ENCODE results near the gene FEM1B.
A peak's percentile ranks its signal among the peaks of the same experiment; 100 is the strongest.

The FEM1B gene

DNA sequence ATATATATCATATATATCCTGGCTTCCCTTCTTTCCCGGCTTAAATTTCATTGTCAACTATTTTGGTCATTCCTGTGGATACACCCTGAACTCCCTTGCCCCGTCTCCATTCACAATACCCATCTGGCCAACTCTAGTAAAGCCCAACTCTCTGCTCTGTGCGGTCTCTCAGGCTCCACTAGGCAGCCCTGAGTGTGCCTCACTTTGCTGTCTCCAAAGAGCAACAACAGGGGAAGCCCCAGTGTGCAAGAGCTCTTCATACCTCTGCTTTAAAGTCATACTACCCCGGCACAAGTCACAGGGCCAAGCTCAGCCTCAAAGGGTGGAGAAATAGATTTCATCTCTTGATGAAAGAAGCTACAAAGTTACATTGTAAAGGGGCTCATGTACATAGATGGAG is 18.9 kb upstream of the FEM1B start:
- no peak for DNase-seq

GRCh38 chr15:68259883-68260282 is 17.7 kb upstream of the FEM1B start:
- DNase-seq, result no peak

DNA sequence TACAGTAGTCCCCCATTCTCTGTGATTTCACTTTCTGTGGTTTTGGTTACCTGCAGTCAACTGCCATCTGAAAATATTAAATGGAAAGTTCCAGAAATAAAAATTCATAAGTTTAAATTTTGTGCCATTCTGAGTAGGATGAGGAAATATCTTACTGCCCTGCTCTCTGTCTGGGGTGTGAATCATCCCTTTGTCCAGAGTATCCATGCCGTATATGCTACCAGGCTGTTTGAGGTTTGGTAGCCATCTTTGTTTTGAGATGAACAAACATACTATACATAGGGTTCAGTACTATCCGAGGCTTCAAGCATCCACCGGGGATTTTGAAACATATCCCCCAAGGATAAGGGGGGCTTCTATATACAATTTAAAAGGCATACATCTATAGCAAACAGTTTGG is 16.3 kb upstream of the FEM1B start:
- DNase-seq, result no peak

DNA sequence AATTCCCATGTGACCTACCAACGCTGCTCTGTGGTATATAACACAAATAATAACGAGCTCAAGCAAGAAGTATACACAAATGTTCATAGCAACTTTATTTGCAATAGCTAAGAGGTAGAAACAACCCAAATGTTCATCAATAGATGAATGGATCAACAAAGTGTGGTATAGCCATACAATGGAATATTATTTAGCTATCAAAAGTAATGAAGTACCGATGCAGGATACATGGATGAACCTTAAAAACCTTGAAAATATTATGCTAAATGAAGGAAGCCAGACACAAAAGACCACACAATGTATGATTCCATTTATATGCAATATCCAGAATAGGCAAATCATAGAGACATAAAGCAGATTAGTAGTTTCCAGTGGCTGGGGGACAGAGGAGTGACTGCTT is 15.6 kb upstream of the FEM1B start:
- no peak for DNase-seq

DNA sequence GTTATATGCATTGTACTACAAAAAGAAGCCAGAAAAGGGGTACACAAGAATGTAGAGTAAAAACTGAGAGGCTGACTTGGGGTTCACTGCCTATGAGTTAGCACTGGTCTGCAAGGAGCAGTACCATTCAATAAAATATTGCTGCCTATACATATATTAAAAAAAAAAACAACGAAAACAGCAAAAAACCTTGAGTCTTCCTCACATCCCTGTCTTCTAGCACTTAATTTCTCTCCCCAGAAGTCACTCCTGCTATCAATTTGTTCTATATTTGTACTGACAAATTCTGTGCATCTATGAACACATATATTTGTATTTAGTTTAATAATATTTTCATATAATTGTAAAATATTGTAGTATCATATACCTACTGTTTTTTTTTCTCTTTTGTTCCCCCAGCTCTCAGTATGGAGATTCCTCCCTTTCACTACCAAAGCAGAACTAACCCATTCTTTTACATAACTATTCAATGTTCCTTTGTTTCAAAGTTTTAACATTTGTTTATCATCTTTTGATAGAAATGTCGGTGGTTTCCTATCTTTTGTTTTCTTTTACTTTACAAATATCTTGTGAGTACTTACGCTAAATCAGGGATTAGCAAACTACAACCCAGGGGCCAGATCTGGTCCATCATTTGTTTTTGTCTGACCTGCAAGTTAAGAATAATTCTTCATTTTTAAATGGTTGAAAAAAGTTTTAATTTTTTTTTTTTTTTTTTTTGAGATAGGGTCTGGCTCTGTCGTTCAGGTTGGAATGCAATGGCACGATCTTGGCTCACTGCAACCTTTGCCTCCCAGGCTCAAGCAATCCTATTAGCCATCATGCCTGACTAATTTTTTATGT is 14.8 kb upstream of the FEM1B start:
- no peak for DNase-seq

GRCh38 chr15:68264282-68264681 is 13.3 kb upstream of the FEM1B start:
- no peak for DNase-seq

- no peak for DNase-seq
Observed at GRCh38 chr15:68265081-68265480, 12.5 kb upstream of the FEM1B start.

GRCh38 chr15:68265674-68266073 is 11.9 kb upstream of the FEM1B start:
- DNase-seq, result no peak

DNA sequence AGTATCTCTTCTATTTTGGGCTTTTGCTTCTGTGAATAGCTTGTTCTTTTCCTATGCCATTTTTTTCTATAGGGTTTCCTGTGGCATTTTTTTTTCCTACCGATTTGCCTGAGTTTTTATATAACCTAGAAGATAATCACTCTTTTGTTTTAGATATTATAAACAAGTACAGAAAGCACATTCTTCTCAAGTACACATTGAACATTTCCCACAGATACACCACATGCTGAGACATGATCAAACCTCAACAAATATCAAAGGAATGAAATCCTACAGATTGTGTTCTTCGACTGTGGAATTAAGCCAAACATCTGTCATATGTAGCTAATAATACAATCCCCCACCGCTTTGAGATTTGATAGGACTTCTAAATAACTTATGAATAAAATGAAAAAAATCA is 9.1 kb upstream of the FEM1B start:
- DNase-seq, result no peak

DNA sequence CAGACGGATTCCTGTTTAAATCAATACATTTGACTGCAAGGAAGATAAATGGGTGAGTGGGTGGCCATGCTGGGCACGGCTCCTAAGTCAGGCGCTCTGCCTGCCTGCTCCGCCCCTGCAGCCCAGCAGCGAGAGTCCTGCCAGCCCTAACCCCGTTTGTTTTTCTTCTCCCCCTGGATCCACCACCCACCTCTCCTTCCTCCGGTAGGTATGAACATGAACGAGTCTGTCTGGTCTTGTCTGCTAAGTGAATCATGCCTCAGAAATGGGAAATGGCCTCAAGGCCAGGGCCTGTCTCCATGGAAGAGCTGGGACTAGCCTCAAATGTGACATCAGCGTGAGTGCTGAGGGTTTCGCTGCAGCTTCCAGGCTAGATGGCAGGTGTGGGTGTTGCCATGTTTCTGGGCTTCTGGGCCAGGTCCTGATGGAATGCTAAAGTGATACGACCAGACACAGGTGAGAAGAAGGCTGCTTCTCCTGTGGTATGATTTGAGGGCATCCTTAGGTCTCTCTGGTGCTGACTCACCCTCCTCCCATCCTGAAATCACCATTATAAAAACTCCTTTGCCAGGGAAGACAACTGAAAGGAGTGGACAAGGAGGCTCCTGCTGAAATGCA is 5.6 kb upstream of the FEM1B start:
- peak in 38 of 58 donors; percentile 6 to 79 (median 40) for DNase-seq

GRCh38 chr15:68272721-68273271 is 4.7 kb upstream of the FEM1B start:
- no peak for DNase-seq

GRCh38 chr15:68274201-68274848 is 3.2 kb upstream of the FEM1B start:
- no peak for DNase-seq

DNA sequence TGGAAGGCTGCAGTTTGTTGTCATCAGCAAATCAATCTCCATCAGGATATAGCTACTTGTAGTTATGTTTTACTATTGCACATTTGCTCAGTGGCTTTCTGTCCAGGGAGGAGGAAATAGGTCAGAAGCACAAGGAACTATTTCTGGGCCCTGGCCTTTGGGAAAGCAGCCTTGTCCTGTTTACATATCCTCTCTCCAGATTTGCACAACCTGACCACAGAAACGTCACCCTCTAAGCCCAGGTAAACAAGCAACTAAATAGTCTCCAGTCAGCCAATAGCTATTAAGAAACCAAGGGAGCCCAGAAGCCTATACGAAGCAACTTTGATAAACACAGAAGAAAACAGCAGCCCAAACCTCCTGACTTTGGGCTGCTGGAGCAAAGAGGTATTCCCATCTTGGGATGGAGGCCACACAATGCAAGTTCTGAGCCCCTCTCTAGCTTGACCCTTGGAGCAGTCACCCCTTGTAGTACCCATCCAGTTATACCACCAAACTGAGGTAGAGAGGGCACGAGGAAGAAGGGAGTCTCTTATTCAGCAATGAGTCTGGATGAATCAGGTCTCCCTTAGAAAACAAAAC is 2.3 kb upstream of the FEM1B start:
- DNase-seq, result no peak

- DNase-seq, result no peak
Observed at GRCh38 chr15:68276668-68277067, 877 bp upstream of the FEM1B start.

GRCh38 chr15:68277131-68277602 is 378 bp upstream of the FEM1B start:
- DNase-seq, result peak in 39 of 58 donors; percentile 28 to 87 (median 66)

- peak in 7 of 58 donors; percentile 61 to 76 (median 67) for DNase-seq
Observed at GRCh38 chr15:68278345-68278594, 725 bp downstream of the FEM1B start.

DNA sequence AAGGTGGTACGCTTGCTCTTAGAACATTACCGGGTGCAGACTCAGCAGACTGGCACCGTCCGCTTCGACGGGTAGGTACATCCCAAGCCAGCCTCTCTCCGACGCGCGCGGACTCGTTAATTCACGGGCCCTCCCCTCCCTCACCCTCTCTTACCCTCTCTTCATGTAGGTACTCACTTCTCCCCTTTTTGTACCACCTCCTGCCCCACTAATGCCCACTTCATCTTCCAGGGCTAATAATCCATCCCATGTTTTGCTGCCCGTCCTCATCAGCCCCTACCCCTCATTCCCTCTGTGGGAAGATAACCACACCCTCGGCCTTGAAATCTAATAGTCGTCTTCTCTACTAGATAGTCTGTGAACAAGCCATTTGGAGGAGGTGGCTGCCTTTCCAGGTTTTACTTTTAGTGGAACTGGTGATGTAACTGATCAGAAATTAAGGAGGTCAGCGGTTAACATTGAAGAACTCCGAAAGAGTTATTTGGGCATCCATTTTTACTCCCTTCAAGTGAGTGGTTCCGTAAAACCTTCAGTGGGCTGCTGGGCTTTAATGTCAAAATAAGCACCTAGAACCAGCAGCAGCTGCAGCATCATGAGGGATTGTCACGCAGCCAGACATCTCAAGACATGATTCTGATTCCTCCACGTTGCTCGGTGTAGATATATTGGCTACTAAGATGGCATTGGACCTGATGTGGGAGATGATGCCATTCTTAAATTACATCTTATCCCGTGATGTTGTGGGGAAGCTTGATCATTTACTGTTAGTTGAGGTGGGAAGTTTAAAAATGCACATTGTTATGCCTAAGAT is 1.3 kb downstream of the FEM1B start:
- peak in 4 of 58 donors; percentile 37 to 60 (median 56) for DNase-seq

DNA sequence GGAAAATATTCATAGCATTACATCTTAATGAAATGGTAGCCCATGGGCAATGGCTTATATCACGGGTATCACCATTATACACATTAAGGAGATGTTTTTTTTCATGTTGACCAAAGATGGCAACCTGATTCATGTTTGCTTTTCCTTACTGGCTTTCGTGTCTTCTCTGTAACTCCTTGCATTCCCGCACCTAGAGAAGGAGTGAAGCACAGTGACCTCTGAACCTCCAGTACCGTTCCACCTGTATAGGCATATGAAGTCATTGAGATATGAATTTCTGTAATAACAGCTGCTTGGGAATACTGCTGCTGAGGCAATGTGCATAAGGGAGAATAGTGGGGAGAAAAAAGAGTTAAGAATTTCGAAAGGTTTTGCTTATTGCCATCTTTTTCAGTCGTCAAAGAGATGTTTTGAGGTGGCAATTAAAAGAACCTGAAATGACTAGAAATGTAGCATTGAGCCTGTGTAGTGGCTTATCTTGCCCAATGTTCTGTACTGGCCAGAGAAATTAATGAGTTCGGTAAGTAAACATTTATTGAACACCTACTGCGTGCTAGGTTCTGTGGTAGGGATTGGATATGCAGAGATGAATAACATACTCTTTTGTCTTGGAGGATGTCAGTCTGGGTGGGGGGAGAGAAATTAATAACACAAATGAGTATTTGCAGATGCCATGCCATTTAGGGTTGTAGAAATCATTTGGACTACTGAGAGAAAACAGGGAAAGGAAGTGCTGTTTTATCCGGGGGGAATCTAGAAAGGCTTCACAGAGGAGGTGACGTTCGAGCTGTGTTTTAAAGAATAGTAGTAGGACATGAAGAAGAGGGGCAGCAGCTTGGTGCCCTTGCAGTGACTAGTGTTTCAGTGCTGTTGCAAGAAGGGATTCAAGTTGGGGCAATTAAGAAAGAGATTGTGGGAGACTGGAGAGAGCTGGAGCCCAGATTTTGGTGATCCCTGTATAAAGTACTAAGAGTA is 2.5 kb downstream of the FEM1B start:
- no peak for DNase-seq

DNA sequence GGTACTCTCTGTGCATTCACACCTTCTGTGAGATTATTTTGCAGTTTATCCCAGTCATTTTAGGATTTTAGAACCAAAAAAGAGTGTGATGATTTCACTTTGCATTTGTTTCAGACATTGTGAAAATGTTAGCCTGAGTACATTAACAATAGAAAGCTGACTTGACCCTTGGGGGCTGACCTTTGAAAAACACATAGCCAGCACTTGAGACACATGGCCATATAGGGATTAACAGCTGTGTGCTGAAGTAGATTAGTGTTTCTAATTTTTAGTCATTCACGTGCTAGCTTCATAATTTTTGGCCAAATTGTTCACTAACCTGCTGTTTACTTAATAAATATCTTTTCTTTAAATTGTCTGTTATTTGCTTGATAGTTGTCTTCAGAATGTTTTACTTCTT is 3.5 kb downstream of the FEM1B start:
- no peak for DNase-seq

DNA sequence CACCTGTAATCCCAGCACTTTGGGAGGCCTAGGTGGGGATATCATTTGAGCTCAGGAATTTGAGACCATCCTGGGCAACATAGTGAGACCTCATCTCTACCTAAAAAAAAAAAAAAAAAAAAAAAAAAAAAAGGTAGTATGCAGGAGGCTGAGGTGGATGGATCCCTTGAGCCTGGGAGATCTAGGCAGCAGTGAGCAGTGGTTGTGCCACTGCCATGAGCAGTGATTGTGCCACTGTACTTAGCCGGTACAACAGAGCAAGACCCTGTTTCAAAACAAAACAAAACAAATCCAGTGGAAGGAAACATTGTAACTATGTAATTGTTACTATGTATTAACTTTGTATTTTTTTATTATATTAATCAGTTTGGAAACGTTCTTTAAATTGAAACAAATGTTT is 5.9 kb downstream of the FEM1B start:
- DNase-seq, result no peak

Data from anterior cingulate cortex (tissue), 58 donors.